Measurements from ENCODE around the gene ANXA5. TPM values are rescaled to one million over a fixed set of nuclear protein-coding genes. Genes with fewer than 3 reads are reported as not detected.

The ANXA5 gene
- 216 and 219 TPM in 2 replicates for total RNA-seq

- intact Hi-C loops (cut with micrococcal nuclease), result loop anchor here (1.0 to 5.0 kb wide), 11 partner anchors 9 to 1225 kb away; partner anchors contain the start of genes BBS12, BBS7, BLTP1 and EXOSC9
These were observed at the start of gene ANXA5 for GRCh38 chr4:121696581-121697461. TSS of gene ANXA5 (minus strand) at chr4:121696980. CDS start at chr4:121696589, 391 bp downstream.

GRCh38 chr4:121742794-121743193 lies 46.0 kb upstream of the ANXA5 start:
- intact Hi-C loops (cut with micrococcal nuclease), result no loop called here

- intact Hi-C loops (cut with micrococcal nuclease), result no loop called here
These were observed 45.0 kb upstream of the ANXA5 start for GRCh38 chr4:121741751-121742150.

GRCh38 chr4:121740796-121741409 lies 44.1 kb upstream of the ANXA5 start:
- intact Hi-C loops (cut with micrococcal nuclease), result no loop called here

GRCh38 chr4:121739575-121739974 lies 42.8 kb upstream of the ANXA5 start:
- intact Hi-C loops (cut with micrococcal nuclease), result no loop called here

GRCh38 chr4:121738780-121739535 lies 42.2 kb upstream of the ANXA5 start:
- intact Hi-C loops (cut with micrococcal nuclease), result no loop called here

- intact Hi-C loops (cut with micrococcal nuclease), result loop anchor here (2.0 kb wide), 1 partner anchor 367 kb away; no protein-coding TSS in a partner anchor
These were observed 41.2 kb upstream of the ANXA5 start for GRCh38 chr4:121737846-121738554.

GRCh38 chr4:121736735-121737351 lies 40.1 kb upstream of the ANXA5 start:
- intact Hi-C loops (cut with micrococcal nuclease), result loop anchor here (1.0 to 2.0 kb wide), 3 partner anchors 253 to 366 kb away; no protein-coding TSS in a partner anchor

GRCh38 chr4:121734571-121734970 lies 37.8 kb upstream of the ANXA5 start:
- intact Hi-C loops (cut with micrococcal nuclease), result no loop called here

GRCh38 chr4:121733942-121734341 lies 37.2 kb upstream of the ANXA5 start:
- intact Hi-C loops (cut with micrococcal nuclease), result no loop called here

- intact Hi-C loops (cut with micrococcal nuclease), result loop anchor here (5.0 kb wide), 2 partner anchors 72 to 1657 kb away; no protein-coding TSS in a partner anchor
These were observed 33.0 kb upstream of the ANXA5 start for GRCh38 chr4:121729753-121730152.

GRCh38 chr4:121728798-121729226 lies 32.0 kb upstream of the ANXA5 start:
- intact Hi-C loops (cut with micrococcal nuclease), result loop anchor here (5.0 kb wide), 2 partner anchors 72 to 1657 kb away; no protein-coding TSS in a partner anchor

- intact Hi-C loops (cut with micrococcal nuclease), result loop anchor here (5.0 kb wide), 2 partner anchors 71 to 1656 kb away; no protein-coding TSS in a partner anchor
These were observed 31.3 kb upstream of the ANXA5 start for GRCh38 chr4:121728066-121728465.

GRCh38 chr4:121726642-121727268 lies 30.0 kb upstream of the ANXA5 start:
- intact Hi-C loops (cut with micrococcal nuclease), result loop anchor here (1.0 to 5.0 kb wide), 8 partner anchors 15 to 1654 kb away; partner anchors contain the start of gene ANXA5

GRCh38 chr4:121724671-121725070 lies 27.9 kb upstream of the ANXA5 start:
- intact Hi-C loops (cut with micrococcal nuclease), result loop anchor here (5.0 kb wide), 2 partner anchors 67 to 1652 kb away; no protein-coding TSS in a partner anchor

- intact Hi-C loops (cut with micrococcal nuclease), result no loop called here
These were observed 24.9 kb upstream of the ANXA5 start for GRCh38 chr4:121721700-121722099.

- intact Hi-C loops (cut with micrococcal nuclease), result no loop called here
These were observed 23.3 kb upstream of the ANXA5 start for GRCh38 chr4:121720109-121720508.

- intact Hi-C loops (cut with micrococcal nuclease), result no loop called here
These were observed 21.0 kb upstream of the ANXA5 start for GRCh38 chr4:121717680-121718237.

GRCh38 chr4:121714548-121714947 lies 17.8 kb upstream of the ANXA5 start:
- intact Hi-C loops (cut with micrococcal nuclease), result no loop called here

All from T-helper 1 cell treated with Interleukin-12 subunit alpha and Interleukin-12 subunit beta and Interleukin-4 antibody, amounts not matched to agents 30 ng/mL and 1 ng/mL, for 36 hours (primary cell).